HEK293T (cell line): ENCODE measurements around the gene UTF1.

ENCODE experiments used
- BHLHE40 ChIP-seq: fragments of 450-650 bp; IDR thresholded peaks from 2 replicates; pipeline ENCODE4 v1.6.1; 2016; ENCODE audit warnings: mild to moderate bottlenecking, moderate library complexity, borderline replicate concordance
- HDGF ChIP-seq: fragments of 450-650 bp; IDR thresholded peaks from 2 replicates; pipeline ENCODE4 v1.6.1; 2017; ENCODE audit warnings: antibody characterized with exemption, borderline replicate concordance
- PKNOX1 ChIP-seq: fragments of 450-650 bp; IDR thresholded peaks from 2 replicates; pipeline ENCODE4 v1.6.1; 2016

GRCh38 chr10:133217800-133218589 is 12.0 kb upstream of the UTF1 start:
- TF ChIP-seq BHLHE40 (no peak), PKNOX1 (no peak), HDGF (no peak)
